HL-60 (cell line): Measurements from ENCODE around the gene MYF5.
"Not testable (repeated sequence)": the region's sequence is repeated elsewhere in the genome, so short reads cannot be mapped to it uniquely, and the experiment has no call there.

Experiments
- DNase-seq, 2 experiments: peaks; one replicate each; pipeline ENCODE4 v3.0.0-alpha.2; 2010 to 2020; ENCODE audit warnings: low read depth in 1 of 2, low spot score in 1 of 2
- H3K27ac ChIP-seq: fragments of 250-450 bp; sonication (Bioruptor Pico); replicated peaks from 2 replicates; pipeline ENCODE4 v1.5.1; 2020; ENCODE audit warnings: mild to moderate bottlenecking, moderate library complexity
- H3K27me3 ChIP-seq: fragments of 250-450 bp; sonication (Bioruptor Pico); 2 replicates; pipeline ENCODE4 v1.5.1; 2021; ENCODE audit warnings: mild to moderate bottlenecking, moderate library complexity; ENCODE audit not compliant: insufficient read depth, poor library complexity, severe bottlenecking
- H3K4me3 ChIP-seq: replicated peaks from 2 replicates; pipeline ENCODE4 v1.5.1; 2011; ENCODE audit warnings: mild to moderate bottlenecking, control low read depth, low read length; ENCODE audit not compliant: insufficient read depth
- GABPA ChIP-seq: IDR thresholded peaks from 2 replicates; pipeline ENCODE4 v1.6.1; 2012; ENCODE audit warnings: low read depth
- POLR2AphosphoS5 ChIP-seq: IDR thresholded peaks from 2 replicates; pipeline ENCODE4 v1.6.1; 2012; ENCODE audit warnings: low read depth
- SPI1 ChIP-seq: IDR thresholded peaks from 2 replicates; pipeline ENCODE4 v1.6.1; 2012; ENCODE audit warnings: low read depth, mild to moderate bottlenecking, borderline replicate concordance
- long read RNA-seq: library from polyadenylated mRNA; unstranded; transcript quantifications from one replicate; pipeline ENCODE4 v2.0.0, GENCODE V29; 2020
- TF ChIP-seq, protein P1 (sequence below): IDR thresholded peaks from 2 replicates; pipeline ENCODE4 v1.6.1; 2012; ENCODE audit warnings: low read depth; ENCODE audit not compliant: insufficient replicate concordance
- TF ChIP-seq, protein P2 (sequence below): IDR thresholded peaks from one replicate; pipeline ENCODE4 v1.5.1; 2011; ENCODE audit warnings: low read length, control low read depth, inconsistent platforms; ENCODE audit not compliant: insufficient read depth

Gene MYF5
- long read RNA-seq: 0 reads

DNA sequence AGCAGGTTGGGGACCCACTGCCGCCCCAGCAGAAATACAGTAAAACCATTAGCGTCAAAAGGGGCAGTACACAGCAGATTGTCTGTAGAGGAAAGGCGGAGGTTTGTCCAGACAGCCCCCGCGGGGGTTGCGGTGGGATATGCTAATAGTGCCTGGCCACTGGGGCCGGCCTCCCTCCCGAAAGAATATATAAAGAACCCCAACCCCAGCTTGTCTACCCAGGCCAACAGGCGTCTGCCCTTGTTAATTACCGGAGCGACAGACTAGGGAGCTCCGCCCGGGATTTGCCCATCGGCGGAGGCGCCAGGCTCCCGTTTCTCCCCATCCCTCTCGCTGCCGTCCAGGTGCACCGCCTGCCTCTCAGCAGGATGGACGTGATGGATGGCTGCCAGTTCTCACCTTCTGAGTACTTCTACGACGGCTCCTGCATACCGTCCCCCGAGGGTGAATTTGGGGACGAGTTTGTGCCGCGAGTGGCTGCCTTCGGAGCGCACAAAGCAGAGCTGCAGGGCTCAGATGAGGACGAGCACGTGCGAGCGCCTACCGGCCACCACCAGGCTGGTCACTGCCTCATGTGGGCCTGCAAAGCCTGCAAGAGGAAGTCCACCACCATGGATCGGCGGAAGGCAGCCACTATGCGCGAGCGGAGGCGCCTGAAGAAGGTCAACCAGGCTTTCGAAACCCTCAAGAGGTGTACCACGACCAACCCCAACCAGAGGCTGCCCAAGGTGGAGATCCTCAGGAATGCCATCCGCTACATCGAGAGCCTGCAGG lies at the start of gene MYF5:
Gene MYF5 (plus strand): TSS at position 217 of the 774 bp plus-strand sequence. CDS start 152 bp downstream, at position 369.
- no peak within 1 kb of the TSS for H3K4me3 ChIP-seq
- DNase-seq: no peak
- H3K27ac ChIP-seq: no peak within 1 kb of the TSS
- peaks cover 37% of the 10 kb centered on the region for H3K27me3 ChIP-seq
- TF ChIP-seq, protein P1, sequence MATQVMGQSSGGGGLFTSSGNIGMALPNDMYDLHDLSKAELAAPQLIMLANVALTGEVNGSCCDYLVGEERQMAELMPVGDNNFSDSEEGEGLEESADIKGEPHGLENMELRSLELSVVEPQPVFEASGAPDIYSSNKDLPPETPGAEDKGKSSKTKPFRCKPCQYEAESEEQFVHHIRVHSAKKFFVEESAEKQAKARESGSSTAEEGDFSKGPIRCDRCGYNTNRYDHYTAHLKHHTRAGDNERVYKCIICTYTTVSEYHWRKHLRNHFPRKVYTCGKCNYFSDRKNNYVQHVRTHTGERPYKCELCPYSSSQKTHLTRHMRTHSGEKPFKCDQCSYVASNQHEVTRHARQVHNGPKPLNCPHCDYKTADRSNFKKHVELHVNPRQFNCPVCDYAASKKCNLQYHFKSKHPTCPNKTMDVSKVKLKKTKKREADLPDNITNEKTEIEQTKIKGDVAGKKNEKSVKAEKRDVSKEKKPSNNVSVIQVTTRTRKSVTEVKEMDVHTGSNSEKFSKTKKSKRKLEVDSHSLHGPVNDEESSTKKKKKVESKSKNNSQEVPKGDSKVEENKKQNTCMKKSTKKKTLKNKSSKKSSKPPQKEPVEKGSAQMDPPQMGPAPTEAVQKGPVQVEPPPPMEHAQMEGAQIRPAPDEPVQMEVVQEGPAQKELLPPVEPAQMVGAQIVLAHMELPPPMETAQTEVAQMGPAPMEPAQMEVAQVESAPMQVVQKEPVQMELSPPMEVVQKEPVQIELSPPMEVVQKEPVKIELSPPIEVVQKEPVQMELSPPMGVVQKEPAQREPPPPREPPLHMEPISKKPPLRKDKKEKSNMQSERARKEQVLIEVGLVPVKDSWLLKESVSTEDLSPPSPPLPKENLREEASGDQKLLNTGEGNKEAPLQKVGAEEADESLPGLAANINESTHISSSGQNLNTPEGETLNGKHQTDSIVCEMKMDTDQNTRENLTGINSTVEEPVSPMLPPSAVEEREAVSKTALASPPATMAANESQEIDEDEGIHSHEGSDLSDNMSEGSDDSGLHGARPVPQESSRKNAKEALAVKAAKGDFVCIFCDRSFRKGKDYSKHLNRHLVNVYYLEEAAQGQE: no peak
- TF ChIP-seq, protein P2, sequence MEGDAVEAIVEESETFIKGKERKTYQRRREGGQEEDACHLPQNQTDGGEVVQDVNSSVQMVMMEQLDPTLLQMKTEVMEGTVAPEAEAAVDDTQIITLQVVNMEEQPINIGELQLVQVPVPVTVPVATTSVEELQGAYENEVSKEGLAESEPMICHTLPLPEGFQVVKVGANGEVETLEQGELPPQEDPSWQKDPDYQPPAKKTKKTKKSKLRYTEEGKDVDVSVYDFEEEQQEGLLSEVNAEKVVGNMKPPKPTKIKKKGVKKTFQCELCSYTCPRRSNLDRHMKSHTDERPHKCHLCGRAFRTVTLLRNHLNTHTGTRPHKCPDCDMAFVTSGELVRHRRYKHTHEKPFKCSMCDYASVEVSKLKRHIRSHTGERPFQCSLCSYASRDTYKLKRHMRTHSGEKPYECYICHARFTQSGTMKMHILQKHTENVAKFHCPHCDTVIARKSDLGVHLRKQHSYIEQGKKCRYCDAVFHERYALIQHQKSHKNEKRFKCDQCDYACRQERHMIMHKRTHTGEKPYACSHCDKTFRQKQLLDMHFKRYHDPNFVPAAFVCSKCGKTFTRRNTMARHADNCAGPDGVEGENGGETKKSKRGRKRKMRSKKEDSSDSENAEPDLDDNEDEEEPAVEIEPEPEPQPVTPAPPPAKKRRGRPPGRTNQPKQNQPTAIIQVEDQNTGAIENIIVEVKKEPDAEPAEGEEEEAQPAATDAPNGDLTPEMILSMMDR: no peak
- TF ChIP-seq POLR2AphosphoS5: no peak
- no peak for TF ChIP-seq SPI1
- no peak for TF ChIP-seq GABPA

DNA sequence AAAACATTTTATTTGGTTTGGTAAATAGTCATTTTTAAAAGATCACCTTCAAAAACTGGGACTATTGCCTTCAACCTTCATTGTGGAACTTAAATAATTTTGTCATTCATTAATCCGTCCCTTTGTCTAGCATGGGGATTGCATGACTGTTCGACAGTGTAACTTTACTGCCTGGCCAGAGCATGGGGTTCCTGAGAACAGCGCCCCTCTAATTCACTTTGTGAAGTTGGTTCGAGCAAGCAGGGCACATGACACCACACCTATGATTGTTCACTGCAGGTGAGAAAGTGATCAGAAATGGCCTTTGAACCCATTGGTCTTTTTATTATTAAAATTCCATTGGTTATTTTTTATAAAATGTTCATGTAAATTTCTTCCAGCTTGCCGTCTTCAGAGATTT lies 46.5 kb upstream of the MYF5 start:
- no peak for DNase-seq
- Histone ChIP-seq H3K27me3 (no peaks in the 10 kb centered on the region), H3K27ac (no peak overlapping the region), H3K4me3 (no peak overlapping the region)
- no peak for TF ChIP-seq GABPA
- TF ChIP-seq, protein P1: no peak
- no peak for TF ChIP-seq POLR2AphosphoS5
- no peak for TF ChIP-seq SPI1
- TF ChIP-seq, protein P2: no peak

DNA sequence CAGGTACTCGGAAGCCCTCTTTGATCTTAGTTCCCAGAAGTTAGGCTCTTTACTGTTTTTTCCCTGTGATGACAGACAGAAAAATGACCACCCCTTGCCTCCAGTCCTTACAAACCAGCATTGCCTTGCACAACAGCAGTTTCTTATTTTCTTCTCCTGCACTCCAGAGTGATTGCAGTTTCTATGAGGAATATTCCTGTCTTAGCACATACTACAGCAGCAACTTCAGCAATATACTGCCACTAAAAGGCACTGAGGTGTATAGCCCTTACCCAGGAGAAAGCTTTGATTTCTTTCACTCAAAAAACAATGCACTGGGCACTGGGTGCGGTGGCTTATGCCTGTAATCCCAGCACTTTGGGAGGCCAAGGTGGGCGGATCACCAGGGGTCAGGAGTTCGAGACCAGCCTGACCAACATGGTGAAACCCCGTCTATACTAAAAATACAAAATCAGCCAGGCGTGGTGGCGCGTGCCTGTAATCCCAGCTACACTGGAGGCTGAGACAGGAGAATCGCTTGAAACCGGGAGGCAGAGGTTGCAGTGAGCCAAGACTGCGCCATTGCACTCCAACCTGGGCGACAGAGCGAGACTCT lies 40.6 kb upstream of the MYF5 start:
- not testable (repeated sequence) for H3K27me3 ChIP-seq, H3K27ac ChIP-seq, H3K4me3 ChIP-seq, DNase-seq

DNA sequence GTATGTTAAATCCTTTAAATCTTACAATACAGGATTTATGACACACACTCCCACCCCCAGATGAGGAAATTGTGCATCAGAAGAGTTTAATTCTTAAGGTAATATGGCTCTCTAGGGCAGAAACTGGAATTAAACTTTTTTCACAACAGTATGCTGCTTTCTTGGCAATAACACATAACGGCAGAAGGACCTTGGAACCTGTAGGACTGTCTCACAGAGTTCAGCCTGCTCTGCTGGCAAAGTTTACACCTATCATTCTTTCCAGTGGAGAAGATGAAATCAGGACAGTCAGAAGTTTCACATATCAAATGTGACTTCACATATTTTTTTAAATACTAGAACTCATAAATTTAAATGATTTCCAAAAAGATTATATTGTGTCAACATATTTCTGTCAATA lies 39.9 kb upstream of the MYF5 start:
- no peaks in the 10 kb centered on the region for H3K27me3 ChIP-seq
- H3K27ac ChIP-seq: no peak overlapping the region
- no peak for TF ChIP-seq POLR2AphosphoS5
- no peak overlapping the region for H3K4me3 ChIP-seq
- no peak for DNase-seq
